Fibroblast of pulmonary artery (primary cell): ENCODE results near the gene PNMA8A.
A peak's percentile ranks its signal among the peaks of the same experiment; 100 is the strongest.
"Not testable (repeated sequence)": the region's sequence is repeated elsewhere in the genome, so short reads cannot be mapped to it uniquely, and the experiment has no call there.

Experiments used
- DNase-seq: peaks from one replicate; pipeline ENCODE4 v3.0.0-alpha.2; 2010; ENCODE audit warnings: low read depth
- H3K4me3 ChIP-seq: replicated peaks from 2 replicates; pipeline ENCODE4 v1.5.1; 2011; ENCODE audit warnings: low read depth, mild to moderate bottlenecking, control low read depth, low read length, moderate library complexity
- TF ChIP-seq, protein P1 (sequence below): IDR thresholded peaks from 2 replicates; pipeline ENCODE4 v1.5.1; 2011; ENCODE audit warnings: mild to moderate bottlenecking, control low read depth, low read length, inconsistent platforms; ENCODE audit errors: missing control alignments

PNMA8A gene

GRCh38 chr19:46447006-46447405 is 24.4 kb downstream of the PNMA8A start:
- TF ChIP-seq, protein P1, sequence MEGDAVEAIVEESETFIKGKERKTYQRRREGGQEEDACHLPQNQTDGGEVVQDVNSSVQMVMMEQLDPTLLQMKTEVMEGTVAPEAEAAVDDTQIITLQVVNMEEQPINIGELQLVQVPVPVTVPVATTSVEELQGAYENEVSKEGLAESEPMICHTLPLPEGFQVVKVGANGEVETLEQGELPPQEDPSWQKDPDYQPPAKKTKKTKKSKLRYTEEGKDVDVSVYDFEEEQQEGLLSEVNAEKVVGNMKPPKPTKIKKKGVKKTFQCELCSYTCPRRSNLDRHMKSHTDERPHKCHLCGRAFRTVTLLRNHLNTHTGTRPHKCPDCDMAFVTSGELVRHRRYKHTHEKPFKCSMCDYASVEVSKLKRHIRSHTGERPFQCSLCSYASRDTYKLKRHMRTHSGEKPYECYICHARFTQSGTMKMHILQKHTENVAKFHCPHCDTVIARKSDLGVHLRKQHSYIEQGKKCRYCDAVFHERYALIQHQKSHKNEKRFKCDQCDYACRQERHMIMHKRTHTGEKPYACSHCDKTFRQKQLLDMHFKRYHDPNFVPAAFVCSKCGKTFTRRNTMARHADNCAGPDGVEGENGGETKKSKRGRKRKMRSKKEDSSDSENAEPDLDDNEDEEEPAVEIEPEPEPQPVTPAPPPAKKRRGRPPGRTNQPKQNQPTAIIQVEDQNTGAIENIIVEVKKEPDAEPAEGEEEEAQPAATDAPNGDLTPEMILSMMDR = no peak
- no peak for DNase-seq
- no peak overlapping the region for H3K4me3 ChIP-seq

DNA sequence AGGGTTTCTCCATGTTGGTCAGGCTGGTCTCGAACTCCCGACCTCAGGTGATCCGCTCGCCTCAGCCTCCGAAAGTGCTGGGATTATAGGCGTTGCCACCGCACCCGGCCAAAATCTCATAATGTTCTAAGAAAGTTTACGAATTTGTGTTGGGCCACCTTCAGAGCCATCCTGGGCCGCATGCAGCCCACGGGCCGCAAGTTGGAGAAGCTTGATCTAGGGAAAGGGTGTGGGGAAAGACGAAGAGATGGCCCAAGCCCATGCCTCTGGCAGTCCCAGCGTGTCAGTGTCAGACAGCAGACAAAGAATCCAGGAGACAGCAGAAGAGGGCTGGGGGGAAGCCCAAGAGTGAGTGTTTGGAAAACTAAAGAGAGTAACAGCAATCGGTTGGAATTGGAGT is 25.3 kb downstream of the PNMA8A start:
- no peak overlapping the region for H3K4me3 ChIP-seq
- no peak for DNase-seq
- TF ChIP-seq, protein P1 = no peak

GRCh38 chr19:46442808-46443450 is 28.4 kb downstream of the PNMA8A start:
- DNase-seq = peak; percentile 81
- TF ChIP-seq, protein P1 = no peak
- H3K4me3 ChIP-seq = no peak overlapping the region

DNA sequence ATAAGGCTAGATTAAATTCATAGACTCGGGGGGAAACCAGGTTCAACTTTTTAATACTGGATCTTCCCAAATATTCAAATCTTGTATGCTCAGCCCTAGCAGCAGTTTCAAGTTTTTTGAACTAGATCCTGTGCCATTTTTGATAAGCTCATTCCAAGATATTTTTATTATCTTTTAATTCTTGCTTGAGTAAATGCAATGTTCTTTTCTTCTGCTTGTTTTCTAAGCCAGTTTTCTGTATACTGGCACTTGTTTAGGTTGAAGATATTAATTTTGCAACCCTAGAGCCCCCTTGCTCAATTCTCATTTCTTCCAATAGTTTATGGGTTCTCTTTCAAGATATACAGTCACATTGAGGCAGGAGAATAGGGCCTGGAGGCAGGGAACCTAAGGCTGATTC is 29.5 kb downstream of the PNMA8A start:
- DNase-seq = peak; percentile 23
- TF ChIP-seq, protein P1 = no peak
- H3K4me3 ChIP-seq = no peak overlapping the region

DNA sequence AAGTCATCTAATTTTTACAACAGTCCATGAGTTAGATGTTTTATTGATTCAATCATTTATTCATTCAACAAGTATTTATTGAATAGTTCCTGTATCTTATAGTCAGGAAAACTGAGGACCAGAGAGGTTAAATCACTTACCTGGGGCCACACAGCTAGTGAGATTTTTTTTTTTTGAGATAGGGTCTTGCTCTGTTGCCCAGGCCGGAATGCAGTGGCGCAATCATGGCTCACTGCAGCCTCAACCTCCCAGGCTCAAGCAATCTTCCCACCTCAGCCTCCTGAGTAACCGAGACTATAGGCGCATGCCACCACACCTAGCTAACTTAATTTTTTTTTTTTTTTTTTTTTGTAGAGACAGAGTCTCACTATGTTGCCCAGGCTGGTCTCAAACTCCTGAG is 35.7 kb downstream of the PNMA8A start:
- DNase-seq, H3K4me3 ChIP-seq: not testable (repeated sequence)

DNA sequence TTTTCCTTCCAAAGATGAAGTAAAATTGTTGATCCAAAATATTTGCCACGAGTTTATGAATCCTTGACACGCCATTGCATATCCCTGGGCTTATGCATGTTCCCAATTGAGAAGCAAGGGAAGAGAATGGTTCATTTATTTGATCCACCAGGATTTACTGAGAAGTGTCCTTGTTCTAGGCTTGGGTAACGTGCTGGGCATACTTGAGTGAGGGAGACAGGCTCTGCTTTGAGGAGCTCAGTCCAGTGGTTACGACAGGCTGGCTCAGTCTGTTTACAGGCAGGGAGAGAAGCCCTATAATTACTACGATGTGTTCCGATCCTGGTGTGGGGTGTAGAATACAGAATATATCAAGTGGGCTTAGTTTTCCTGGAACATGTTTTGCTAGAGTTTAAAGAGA is 36.4 kb downstream of the PNMA8A start:
- no peak for DNase-seq
- TF ChIP-seq, protein P1 = no peak
- no peak overlapping the region for H3K4me3 ChIP-seq

GRCh38 chr19:46433470-46433869 is 37.9 kb downstream of the PNMA8A start:
- not testable (repeated sequence) for DNase-seq, H3K4me3 ChIP-seq

GRCh38 chr19:46431824-46432223 is 39.5 kb downstream of the PNMA8A start:
- no peak for DNase-seq
- H3K4me3 ChIP-seq = no peak overlapping the region
- TF ChIP-seq, protein P1 = no peak
